SKM-1 (cell line): Measurements from ENCODE around the gene EPHB1.

ENCODE experiments used
- DNase-seq: peaks from one replicate; lab custom pipeline; 2025; ENCODE audit not compliant: unreplicated experiment; lab: John Stamatoyannopoulos, UW

The EPHB1 gene

GRCh38 chr3:134904776-134905646, 110.0 kb downstream of the EPHB1 start:
- DNase-seq, result no peak

- DNase-seq, result no peak
Observed at GRCh38 chr3:134905647-134905935, 110.5 kb downstream of the EPHB1 start.

GRCh38 chr3:134908271-134908670, 113.2 kb downstream of the EPHB1 start:
- DNase-seq, result no peak

GRCh38 chr3:134910026-134910425, 115.0 kb downstream of the EPHB1 start:
- no peak for DNase-seq

- no peak for DNase-seq
Observed at GRCh38 chr3:134911586-134912548, 116.8 kb downstream of the EPHB1 start.

GRCh38 chr3:134916276-134916961, 121.4 kb downstream of the EPHB1 start:
- DNase-seq, result no peak

- no peak for DNase-seq
Observed at GRCh38 chr3:134917631-134918030, 122.6 kb downstream of the EPHB1 start.

GRCh38 chr3:134918441-134918840, 123.4 kb downstream of the EPHB1 start:
- no peak for DNase-seq

GRCh38 chr3:134922101-134922500, 127.0 kb downstream of the EPHB1 start:
- no peak for DNase-seq

GRCh38 chr3:134922866-134923265, 127.8 kb downstream of the EPHB1 start:
- DNase-seq, result no peak

- DNase-seq, result no peak
Observed at GRCh38 chr3:134923286-134923685, 128.2 kb downstream of the EPHB1 start.

GRCh38 chr3:134927599-134927998, 132.5 kb downstream of the EPHB1 start:
- DNase-seq, result no peak

GRCh38 chr3:134928392-134928791, 133.3 kb downstream of the EPHB1 start:
- no peak for DNase-seq

GRCh38 chr3:134928819-134929218, 133.8 kb downstream of the EPHB1 start:
- no peak for DNase-seq

- no peak for DNase-seq
Observed at GRCh38 chr3:134929976-134930375, 134.9 kb downstream of the EPHB1 start.

GRCh38 chr3:134931045-134931785, 136.2 kb downstream of the EPHB1 start:
- DNase-seq, result no peak

GRCh38 chr3:134932035-134932434, 137.0 kb downstream of the EPHB1 start:
- DNase-seq, result no peak

GRCh38 chr3:134933997-134934396, 138.9 kb downstream of the EPHB1 start:
- no peak for DNase-seq

GRCh38 chr3:134934933-134935332, 139.9 kb downstream of the EPHB1 start:
- DNase-seq, result no peak

- DNase-seq, result no peak
Observed at GRCh38 chr3:134937256-134938028, 142.4 kb downstream of the EPHB1 start.
